NCI-H2081 treated with DMSO at 0.1 percent for 48 hours (cell line): Measurements from ENCODE around the gene TOR1AIP2.

Source experiments
- DNase-seq: peaks from one replicate; lab custom pipeline; 2025; lab: John Stamatoyannopoulos, UW

Gene TOR1AIP2

GRCh38 chr1:179825798-179826460 lies 51.7 kb downstream of the TOR1AIP2 start:
- no peak for DNase-seq

- no peak for DNase-seq
Observed at GRCh38 chr1:179825206-179825605, 52.4 kb downstream of the TOR1AIP2 start.

DNA sequence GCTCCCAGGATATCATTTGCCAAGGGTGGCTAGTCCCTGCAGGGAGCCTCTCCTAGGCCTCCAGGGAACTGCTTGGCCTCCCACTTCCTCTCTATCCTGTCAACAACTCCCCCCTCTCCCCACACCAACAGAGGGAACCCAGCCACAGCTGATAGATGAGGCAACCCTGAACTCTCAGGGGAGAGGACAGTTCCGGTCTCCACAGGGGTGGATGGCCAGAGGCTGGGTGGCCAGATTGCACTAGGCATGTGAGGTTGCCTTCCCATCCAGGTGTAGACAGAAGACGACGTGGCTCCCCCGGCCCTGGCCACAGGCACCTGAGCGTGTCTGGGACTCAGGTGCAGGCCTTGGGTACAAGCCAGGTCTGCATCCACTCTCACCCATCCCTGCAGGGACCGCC lies 53.3 kb downstream of the TOR1AIP2 start:
- no peak for DNase-seq

- no peak for DNase-seq
Observed at GRCh38 chr1:179823693-179824092, 53.9 kb downstream of the TOR1AIP2 start.

GRCh38 chr1:179822065-179822464 lies 55.5 kb downstream of the TOR1AIP2 start:
- DNase-seq: no peak

DNA sequence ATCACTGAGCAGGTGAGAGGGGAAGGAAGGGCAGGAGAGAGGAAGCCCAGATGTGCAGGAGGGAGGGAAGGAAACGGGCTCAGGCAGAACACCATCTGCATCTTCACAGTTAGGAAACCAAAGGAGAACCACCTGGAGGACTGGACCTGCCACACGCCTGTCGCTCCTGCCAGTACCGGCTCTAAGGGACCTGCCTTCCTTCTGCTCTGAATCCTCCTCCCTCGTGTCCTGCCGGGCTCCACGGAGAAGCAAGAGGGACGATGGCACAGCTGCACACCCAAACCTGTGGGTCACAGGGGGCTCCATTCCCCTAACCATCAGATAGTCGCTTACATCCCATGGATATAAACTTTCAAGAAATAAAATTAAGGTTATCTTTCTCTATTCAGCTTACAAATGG lies 56.1 kb downstream of the TOR1AIP2 start:
- DNase-seq: no peak

- no peak for DNase-seq
Observed at GRCh38 chr1:179820226-179820970, 57.2 kb downstream of the TOR1AIP2 start.

- no peak for DNase-seq
Observed at GRCh38 chr1:179818743-179819173, 58.8 kb downstream of the TOR1AIP2 start.

- DNase-seq: no peak
Observed at GRCh38 chr1:179818260-179818659, 59.3 kb downstream of the TOR1AIP2 start.

DNA sequence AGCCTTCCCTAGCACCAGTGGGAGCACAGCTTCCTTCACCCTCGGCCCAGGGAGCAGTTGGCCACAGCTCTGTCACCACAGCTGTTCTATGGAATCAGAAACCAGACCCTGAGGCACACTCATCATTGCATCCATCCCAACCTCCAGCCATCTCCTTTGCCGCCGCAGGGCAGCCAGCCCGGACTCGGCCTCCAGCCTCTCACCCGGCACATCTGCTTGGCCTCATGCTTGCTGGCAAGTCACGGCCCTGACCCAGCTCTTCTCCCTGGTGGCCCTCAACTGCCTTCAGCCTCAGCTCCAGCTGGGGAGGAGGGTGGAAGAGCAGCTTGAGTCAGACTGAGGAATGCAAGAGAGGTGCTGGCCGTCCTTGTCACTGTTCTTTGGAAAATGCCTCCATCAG lies 59.8 kb downstream of the TOR1AIP2 start:
- DNase-seq: no peak

DNA sequence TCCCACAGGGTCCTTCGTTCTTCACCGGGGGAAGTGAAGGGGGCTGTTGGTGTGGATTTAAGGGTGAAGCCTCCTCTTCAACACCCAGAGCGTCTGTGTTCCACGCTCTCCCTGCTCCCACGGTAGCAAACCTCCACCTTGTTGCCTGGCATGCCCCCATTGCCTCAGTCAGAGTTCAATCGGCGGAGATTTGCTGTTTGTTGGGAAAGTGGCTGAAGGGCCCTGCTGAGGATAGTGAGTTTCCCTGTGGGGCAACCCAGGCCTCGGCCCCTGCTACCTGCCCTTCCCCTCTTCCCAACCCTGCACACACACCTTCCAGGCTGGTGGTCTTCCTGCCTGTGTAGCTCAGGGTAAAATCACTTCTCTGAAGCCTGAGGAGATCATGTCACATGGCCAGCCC lies 60.5 kb downstream of the TOR1AIP2 start:
- DNase-seq: no peak

DNA sequence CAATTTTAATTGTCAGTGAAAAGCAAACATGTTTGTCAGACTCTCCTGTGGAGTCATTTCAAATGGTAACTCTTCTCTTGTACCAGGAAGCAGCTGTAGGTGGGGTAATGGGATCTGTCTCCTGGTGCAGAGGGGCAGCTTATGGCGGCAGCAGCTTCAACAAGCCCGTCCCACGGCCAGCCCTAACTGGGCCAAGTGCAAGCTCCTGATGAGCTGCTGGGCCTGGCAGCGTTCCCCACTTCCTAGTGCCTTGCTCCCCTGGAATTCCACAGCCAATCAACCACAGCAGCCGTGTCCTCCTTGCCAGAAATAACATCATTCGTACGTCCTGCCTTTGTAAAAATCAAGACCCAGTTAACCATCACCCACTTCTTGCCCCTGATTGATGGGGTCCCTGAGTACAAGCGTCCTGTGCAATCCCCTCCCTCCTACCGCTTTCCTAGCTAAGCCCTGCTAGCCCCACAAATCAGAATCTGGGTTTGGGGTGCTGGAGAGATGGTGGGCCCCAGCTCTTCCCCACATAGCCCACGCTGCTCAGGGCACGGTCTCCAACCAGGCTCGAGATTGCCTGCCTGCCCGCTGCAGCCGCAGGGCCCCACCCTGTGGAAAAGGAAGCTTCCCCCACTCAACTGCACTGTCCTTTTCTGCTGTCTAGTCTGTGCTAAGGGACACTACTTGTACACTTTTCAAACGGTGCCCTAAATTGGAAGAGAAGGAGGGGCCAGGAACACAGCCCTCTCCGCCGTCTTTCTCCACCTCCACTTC lies 61.2 kb downstream of the TOR1AIP2 start:
- DNase-seq: no peak

DNA sequence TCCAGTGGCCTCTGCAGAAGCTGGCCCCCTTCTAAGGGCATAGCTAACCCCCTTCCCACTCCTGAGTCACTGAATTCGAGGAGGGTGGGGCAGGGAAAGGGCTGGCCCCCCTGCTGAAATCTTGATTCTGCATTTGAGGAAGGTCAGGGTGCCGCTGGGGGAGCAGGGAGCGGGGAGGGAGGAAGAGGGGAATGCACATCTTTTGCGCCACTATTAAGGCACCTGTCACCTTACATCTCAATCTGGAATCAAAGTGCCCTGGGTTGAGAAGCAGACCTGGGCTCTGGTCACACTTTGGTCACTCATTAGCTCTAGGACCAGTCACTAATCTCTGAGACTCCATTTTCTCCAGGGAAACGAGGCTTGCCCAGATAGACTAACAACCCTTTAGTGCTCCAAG lies 62.0 kb downstream of the TOR1AIP2 start:
- no peak for DNase-seq

GRCh38 chr1:179814546-179814838 lies 63.1 kb downstream of the TOR1AIP2 start:
- DNase-seq: peak; percentile 40

DNA sequence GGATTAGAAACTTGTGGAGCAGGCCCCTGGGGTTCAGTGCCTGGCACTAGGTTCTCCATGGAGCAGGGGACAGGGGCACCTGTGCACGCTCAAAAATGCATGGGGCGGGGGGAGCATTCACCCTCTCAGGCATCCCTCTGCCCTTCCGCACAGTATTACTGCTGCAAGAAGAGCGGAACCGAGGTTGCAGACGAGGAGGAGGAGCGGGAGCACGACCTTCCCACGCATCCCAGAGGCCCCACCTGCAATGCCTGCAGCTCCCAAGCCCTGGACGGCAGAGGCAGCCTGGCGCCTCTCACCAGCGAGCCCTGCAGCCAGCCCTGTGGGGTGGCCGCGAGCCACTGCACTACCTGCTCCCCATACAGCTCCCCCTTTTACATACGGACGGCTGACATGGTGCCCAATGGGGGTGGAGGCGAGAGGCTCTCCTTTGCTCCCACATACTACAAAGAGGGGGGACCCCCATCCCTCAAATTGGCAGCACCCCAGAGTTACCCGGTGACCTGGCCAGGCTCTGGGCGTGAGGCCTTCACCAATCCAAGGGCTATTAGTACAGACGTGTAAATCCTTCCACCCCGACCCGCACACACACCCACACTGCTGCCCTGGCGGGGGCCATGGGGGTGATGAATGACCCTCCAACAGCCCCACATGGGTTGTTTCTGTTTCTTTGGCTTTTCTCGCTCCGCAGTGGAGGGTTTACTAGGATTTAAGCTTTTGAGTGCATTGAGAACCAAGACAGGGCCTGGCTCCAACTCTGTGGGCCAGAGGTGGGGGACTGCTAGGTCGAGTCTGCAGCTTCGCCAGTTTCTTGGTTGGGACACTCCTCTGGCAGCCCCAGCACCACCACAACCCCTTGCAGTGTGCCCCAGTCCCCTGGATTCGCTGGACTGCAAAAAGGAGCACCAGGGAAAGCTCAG lies 63.7 kb downstream of the TOR1AIP2 start:
- no peak for DNase-seq

GRCh38 chr1:179812501-179813292 lies 64.9 kb downstream of the TOR1AIP2 start:
- no peak for DNase-seq

GRCh38 chr1:179810367-179810715 lies 67.3 kb downstream of the TOR1AIP2 start:
- no peak for DNase-seq

- peak; percentile 24 for DNase-seq
Observed at GRCh38 chr1:179809506-179810366, 67.9 kb downstream of the TOR1AIP2 start.

DNA sequence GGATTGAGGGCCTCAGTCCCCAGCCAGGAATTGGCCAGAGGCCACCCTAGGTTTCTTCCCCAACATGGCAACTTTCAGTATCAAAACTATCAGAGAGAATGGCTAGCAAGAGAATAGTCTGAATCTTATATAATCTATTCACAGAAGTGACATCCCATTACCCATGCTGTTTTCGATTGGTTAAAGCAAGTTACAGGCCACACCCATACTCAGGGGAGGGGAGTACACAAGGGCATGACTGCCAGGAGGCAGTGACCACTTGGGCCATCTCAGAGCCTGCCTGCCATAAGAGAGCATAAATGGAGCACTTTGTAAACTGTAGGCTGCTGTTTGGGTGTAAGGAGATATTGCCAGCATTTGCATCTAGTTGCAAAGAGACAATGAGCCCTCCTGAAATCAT lies 69.1 kb downstream of the TOR1AIP2 start:
- no peak for DNase-seq
